K562 (cell line): ENCODE measurements around the gene CLIC1. TPM values are rescaled to one million over a fixed set of nuclear protein-coding genes. Genes with fewer than 3 reads are reported as not detected.

Experiments
- CXXC5 ChIP-seq: fragments of 250-450 bp; sonication (Bioruptor Pico); IDR thresholded peaks from 2 replicates; pipeline ENCODE4 v1.8.0; 2022; ENCODE audit warnings: inconsistent platforms, mild to moderate bottlenecking, moderate library complexity
- FOXP4 ChIP-seq: sonication (generic); formaldehyde crosslinking; IDR thresholded peaks from 2 replicates; pipeline ENCODE4 v1.8.0; 2022; ENCODE audit warnings: mild to moderate bottlenecking, missing genetic modification reagents, borderline replicate concordance
- GATA2 ChIP-seq: sonication (generic); formaldehyde crosslinking; IDR thresholded peaks from 2 replicates; pipeline ENCODE4 v1.4.0; 2020; ENCODE audit warnings: mild to moderate bottlenecking, missing genetic modification reagents
- GTF2B ChIP-seq: IDR thresholded peaks from 2 replicates; pipeline ENCODE4 v1.6.1; 2011; ENCODE audit not compliant: insufficient read length; ENCODE audit errors: extremely low read depth
- MAFG ChIP-seq: fragments of 450-650 bp; conservative IDR thresholded peaks from 2 replicates; pipeline ENCODE4 v1.6.1; 2016; ENCODE audit warnings: missing genetic modification characterization, missing compliant biosample characterization
- MTF1 ChIP-seq: fragments of 250-450 bp; sonication (Bioruptor Pico); IDR thresholded peaks from 2 replicates; pipeline ENCODE4 v1.9.0; 2021; ENCODE audit warnings: moderate library complexity, mild to moderate bottlenecking, inconsistent platforms, borderline replicate concordance
- NCOA6 ChIP-seq: fragments of 450-650 bp; IDR thresholded peaks from 2 replicates; pipeline ENCODE4 v1.6.1; 2017; ENCODE audit warnings: mild to moderate bottlenecking
- NR1H2 ChIP-seq: sonication (generic); formaldehyde crosslinking; IDR thresholded peaks from 2 replicates; pipeline ENCODE4 v1.4.0; 2020; ENCODE audit warnings: mild to moderate bottlenecking, missing genetic modification reagents
- POLR3A ChIP-seq: IDR thresholded peaks from 2 replicates; pipeline ENCODE4 v1.6.1; 2011; ENCODE audit warnings: borderline replicate concordance, mild to moderate bottlenecking, moderate library complexity; ENCODE audit not compliant: insufficient read length, insufficient read depth; ENCODE audit errors: extremely low read depth
- RBM25 ChIP-seq: fragments of 200-400 bp; formaldehyde crosslinking; IDR thresholded peaks from 2 replicates; pipeline ENCODE4 v1.6.1; 2018; ENCODE audit warnings: low read length, low read depth, moderate library complexity; ENCODE audit not compliant: severe bottlenecking
- SRSF1 ChIP-seq: fragments of 200-400 bp; formaldehyde crosslinking; IDR thresholded peaks from 2 replicates; pipeline ENCODE4 v1.6.1; 2017; ENCODE audit warnings: mild to moderate bottlenecking, low read depth, low read length, moderate library complexity
- ZBTB34 ChIP-seq: fragments of 250-450 bp; sonication (Bioruptor Pico); IDR thresholded peaks from 2 replicates; pipeline ENCODE4 v1.8.0; 2021; ENCODE audit warnings: mild to moderate bottlenecking, moderate library complexity
- ZNF311 ChIP-seq: fragments of 250-450 bp; sonication (Bioruptor Pico); IDR thresholded peaks from 2 replicates; pipeline ENCODE4 v1.4.0; 2020; ENCODE audit warnings: mild to moderate bottlenecking, moderate library complexity
- ZNF507 ChIP-seq: conservative IDR thresholded peaks from 2 replicates; pipeline ENCODE4 v1.6.1; 2017; ENCODE audit warnings: missing genetic modification characterization, missing compliant biosample characterization
- ZNF589 ChIP-seq: fragments of 200-800 bp; sonication (Bioruptor generic); IDR thresholded peaks from 2 replicates; pipeline ENCODE4 v1.6.1; 2016; ENCODE audit warnings: low read depth, missing genetic modification characterization, missing compliant biosample characterization
- polyA plus RNA-seq, 8 experiments: library from polyadenylated mRNA; depleted of rRNA in 4 of 8; stranded (reverse) in 5 of 8; unstranded in 3 of 8; fragments of >200 nt; fragmentation: Nextera tagmentation in 2 of 8; fragmentation: Illumina TruSeq in 1 of 8; extraction: Ambion mirVana in 2 of 8; extraction: Trizol in 1 of 8; gene quantifications; 2 replicates each; pipeline versions ENCODE4 v1.2.1 to v1.2.3, GENCODE V29; 2011 to 2014; ENCODE audit warnings: inconsistent platforms in 1 of 8, missing spikeins in 1 of 8
- total RNA-seq, 7 experiments: library from RNA; depleted of rRNA in 6 of 7; stranded (reverse); fragments of >200 nt in 6 of 7; fragmentation: Illumina TruSeq in 2 of 7; extraction: Trizol in 2 of 7; gene quantifications; 2 replicates each; pipeline versions ENCODE4 v1.2.1 to v1.2.3, GENCODE V29; 2011 to 2021; ENCODE audit warnings: low replicate concordance in 1 of 7
- TF ChIP-seq, protein P1 (sequence below): sonication (generic); formaldehyde crosslinking; IDR thresholded peaks from 2 replicates; pipeline ENCODE4 v1.8.0; 2022; ENCODE audit warnings: mild to moderate bottlenecking, missing genetic modification reagents
- TF ChIP-seq, protein P2 (sequence below): sonication (generic); formaldehyde crosslinking; IDR thresholded peaks from 2 replicates; pipeline ENCODE4 v1.8.1; 2023; ENCODE audit warnings: mild to moderate bottlenecking, missing genetic modification reagents

The CLIC1 gene
- total and polyA plus RNA-seq, 9 of the 15 experiments (the other 6 are each of a cell fraction or from before 2014, with no cell fraction given) = 1,267 to 2,419 (median 1,808) TPM

DNA sequence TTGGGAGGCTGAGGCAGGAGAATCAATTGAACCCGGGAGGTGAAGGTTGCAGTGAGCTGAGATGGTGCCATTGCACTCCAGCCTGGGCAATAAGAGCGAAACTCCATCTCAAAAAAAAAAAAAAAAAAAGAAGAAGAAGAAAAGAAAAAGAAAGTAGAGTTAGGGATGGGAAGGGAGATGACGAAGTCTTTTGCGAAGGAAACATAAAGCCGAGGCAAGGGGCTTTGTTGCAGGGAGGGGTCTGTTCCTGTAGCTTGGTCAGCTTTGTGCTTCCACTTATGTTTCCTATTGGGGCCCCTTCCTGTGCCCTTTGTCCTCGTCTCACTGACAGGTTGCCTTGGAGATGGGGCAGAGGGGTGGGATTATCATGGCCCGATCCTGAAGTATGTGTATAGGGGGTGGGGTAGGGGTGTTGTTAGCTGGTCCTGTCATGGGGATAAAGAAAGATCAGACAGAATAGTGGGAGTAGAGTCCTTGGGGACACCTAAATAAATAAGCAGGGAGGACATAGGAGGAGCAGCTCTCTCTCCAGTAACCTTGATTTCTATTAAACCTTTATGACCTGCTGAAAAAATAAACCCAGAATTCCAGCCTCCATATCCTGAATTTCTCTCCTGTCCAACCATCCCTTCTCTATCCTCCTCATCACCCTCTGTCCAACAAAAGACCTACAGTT is 1.1 kb upstream of the CLIC1 start (continued):
- TF ChIP-seq, protein P1, sequence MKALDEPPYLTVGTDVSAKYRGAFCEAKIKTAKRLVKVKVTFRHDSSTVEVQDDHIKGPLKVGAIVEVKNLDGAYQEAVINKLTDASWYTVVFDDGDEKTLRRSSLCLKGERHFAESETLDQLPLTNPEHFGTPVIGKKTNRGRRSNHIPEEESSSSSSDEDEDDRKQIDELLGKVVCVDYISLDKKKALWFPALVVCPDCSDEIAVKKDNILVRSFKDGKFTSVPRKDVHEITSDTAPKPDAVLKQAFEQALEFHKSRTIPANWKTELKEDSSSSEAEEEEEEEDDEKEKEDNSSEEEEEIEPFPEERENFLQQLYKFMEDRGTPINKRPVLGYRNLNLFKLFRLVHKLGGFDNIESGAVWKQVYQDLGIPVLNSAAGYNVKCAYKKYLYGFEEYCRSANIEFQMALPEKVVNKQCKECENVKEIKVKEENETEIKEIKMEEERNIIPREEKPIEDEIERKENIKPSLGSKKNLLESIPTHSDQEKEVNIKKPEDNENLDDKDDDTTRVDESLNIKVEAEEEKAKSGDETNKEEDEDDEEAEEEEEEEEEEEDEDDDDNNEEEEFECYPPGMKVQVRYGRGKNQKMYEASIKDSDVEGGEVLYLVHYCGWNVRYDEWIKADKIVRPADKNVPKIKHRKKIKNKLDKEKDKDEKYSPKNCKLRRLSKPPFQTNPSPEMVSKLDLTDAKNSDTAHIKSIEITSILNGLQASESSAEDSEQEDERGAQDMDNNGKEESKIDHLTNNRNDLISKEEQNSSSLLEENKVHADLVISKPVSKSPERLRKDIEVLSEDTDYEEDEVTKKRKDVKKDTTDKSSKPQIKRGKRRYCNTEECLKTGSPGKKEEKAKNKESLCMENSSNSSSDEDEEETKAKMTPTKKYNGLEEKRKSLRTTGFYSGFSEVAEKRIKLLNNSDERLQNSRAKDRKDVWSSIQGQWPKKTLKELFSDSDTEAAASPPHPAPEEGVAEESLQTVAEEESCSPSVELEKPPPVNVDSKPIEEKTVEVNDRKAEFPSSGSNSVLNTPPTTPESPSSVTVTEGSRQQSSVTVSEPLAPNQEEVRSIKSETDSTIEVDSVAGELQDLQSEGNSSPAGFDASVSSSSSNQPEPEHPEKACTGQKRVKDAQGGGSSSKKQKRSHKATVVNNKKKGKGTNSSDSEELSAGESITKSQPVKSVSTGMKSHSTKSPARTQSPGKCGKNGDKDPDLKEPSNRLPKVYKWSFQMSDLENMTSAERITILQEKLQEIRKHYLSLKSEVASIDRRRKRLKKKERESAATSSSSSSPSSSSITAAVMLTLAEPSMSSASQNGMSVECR = no peak
- TF ChIP-seq RBM25 (no peak), ZNF589 (no peak), NR1H2 (CRISPR knock-in tag) (0 out of 2 replicates have a peak, but pooled peaks have one; percentile 78), ZNF507 (tag) (no peak), GATA2 (CRISPR knock-in tag) (no peak), GTF2B (no peak), CXXC5 (CRISPR knock-in tag) (no peak), POLR3A (no peak), ZNF311 (CRISPR knock-in tag) (no peak), MTF1 (CRISPR knock-in tag) (no peak), SRSF1 (no peak), FOXP4 (peak; percentile 13; the same call in 1 of the 2 replicates), NCOA6 (no peak), MAFG (tag) (no peak), ZBTB34 (CRISPR knock-in tag) (no peak)
- TF ChIP-seq, protein P2, sequence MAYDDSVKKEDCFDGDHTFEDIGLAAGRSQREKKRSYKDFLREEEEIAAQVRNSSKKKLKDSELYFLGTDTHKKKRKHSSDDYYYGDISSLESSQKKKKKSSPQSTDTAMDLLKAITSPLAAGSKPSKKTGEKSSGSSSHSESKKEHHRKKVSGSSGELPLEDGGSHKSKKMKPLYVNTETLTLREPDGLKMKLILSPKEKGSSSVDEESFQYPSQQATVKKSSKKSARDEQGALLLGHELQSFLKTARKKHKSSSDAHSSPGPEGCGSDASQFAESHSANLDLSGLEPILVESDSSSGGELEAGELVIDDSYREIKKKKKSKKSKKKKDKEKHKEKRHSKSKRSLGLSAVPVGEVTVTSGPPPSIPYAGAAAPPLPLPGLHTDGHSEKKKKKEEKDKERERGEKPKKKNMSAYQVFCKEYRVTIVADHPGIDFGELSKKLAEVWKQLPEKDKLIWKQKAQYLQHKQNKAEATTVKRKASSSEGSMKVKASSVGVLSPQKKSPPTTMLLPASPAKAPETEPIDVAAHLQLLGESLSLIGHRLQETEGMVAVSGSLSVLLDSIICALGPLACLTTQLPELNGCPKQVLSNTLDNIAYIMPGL (CRISPR knock-in tag) = no peak
